Measurements from ENCODE around the gene BTG1.

BTG1 gene

GRCh38 chr12:92132288-92132687 is 13.4 kb downstream of the BTG1 start:
- DNase-seq, result no peak

- DNase-seq, result no peak
These were observed 14.6 kb downstream of the BTG1 start for GRCh38 chr12:92130999-92131398.

DNA sequence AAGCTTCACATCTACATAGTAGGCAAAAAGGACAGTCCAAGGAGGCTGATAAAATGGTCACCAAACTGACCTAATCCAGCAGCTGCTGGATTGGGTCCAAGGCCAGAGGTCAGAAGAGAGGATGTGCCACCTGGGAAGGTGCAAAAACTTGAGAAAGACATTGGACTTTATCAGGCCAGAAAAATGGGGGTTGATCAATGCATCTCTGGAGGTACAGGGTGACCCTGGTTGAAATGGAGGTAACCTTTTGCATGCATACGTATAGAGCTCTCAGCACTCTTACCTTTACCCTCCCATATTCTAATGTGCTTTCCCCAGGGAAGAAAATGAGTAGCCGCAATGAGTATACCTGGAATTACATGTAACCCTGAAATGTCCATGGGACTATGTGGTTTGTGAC is 16.0 kb downstream of the BTG1 start:
- no peak for DNase-seq

DNA sequence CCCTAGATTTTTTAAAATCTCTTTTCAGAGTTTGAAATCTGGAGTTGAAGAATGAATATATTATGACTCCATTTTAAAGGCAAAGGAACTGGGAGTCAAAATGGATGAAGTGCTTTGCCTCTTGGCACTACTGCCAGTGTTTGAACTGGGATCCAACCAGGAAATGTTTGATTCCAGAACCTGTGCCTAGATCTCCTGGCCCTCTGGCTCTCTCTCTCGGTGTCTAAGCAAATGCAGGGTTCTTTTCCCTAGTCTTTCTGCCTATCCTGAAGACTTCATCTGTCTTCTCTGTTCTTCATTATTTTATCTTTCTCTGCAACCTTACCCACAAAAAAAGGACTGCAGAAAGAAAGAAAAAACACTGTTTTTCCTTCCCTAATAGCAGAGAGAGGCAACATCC is 17.0 kb downstream of the BTG1 start:
- no peak for DNase-seq

GRCh38 chr12:92124689-92125029 is 21.0 kb downstream of the BTG1 start:
- DNase-seq, result no peak

DNA sequence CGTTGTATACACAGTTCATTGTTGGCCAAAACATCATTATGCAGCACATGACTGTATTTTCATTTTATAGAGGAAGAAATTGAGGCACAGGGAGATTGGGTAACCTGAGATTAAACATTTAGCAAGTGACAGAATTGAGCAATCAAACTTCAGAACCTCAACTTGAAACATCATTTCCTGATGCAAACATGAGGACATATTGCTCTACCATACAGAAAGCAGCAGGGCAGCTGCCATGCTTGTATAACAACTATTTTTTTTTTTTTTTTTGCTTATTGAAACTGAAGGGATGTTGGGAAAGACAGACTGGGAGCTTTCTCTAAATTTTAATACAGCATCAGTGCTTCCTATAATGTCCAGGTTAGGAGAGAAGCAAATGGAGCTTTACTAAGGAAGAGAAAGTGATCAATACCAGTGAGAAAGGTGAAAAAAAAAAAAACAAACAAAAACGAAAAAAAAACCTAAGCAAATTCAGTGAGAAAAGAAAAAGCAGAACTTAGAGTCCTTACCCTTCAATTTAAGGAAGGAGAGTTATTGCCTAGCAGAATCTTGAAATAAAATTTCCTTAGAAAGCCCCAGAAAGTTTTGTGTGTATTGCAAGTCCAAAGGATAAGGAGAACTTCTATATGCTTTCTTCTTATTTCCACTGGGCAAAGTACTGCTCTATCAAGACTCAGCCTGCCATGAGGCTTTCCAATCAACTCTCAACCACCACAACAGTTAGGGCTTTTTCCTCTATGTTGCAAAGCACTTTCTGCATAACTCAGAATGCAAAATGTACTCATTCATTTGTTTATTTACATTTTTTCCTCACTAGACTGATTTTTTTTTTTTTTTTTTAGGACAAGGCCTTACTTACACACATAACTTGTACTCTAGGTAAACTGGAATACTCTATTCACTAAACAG is 21.6 kb downstream of the BTG1 start:
- no peak for DNase-seq

- no peak for DNase-seq
These were observed 22.5 kb downstream of the BTG1 start for GRCh38 chr12:92122941-92123779.

DNA sequence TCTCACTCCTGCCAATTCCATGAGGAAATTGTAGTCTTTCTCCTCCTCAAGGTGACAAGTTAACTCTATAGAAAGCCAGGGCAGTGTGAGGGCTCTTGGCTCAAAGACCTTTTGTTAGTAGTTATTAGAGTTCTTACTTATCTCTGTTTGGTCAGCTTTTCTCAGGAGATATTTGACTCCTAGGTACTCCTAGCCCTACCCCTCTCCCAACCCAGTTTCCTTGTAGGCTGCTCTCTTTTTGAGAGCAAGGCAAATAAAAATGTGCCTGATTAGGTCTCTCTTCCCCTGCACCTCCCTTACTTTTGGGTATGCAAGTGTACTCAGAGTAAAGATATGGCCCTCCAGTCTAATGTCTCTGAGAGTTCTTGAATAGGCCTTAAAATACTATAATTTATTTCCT is 23.8 kb downstream of the BTG1 start:
- no peak for DNase-seq

GRCh38 chr12:92118826-92119536 is 26.7 kb downstream of the BTG1 start:
- DNase-seq, result no peak

DNA sequence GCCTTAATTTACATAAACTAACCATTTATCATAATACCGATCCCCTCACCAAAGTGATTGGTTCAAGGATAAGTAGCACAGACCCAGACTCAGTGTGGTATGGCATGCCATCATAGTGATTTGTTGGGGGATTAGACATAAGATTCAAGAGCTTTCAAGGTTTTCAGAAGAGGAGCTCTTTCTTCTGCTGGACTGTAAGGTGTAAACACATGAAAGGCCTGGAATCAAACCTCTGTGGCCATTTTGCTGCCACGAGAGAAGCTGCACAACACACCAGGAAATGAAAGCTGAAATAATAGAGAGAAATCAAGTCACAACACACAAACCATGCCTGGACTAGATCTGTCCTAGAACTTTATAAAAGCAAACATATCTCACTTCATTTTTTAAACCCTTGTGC is 30.8 kb downstream of the BTG1 start:
- DNase-seq, result no peak

DNA sequence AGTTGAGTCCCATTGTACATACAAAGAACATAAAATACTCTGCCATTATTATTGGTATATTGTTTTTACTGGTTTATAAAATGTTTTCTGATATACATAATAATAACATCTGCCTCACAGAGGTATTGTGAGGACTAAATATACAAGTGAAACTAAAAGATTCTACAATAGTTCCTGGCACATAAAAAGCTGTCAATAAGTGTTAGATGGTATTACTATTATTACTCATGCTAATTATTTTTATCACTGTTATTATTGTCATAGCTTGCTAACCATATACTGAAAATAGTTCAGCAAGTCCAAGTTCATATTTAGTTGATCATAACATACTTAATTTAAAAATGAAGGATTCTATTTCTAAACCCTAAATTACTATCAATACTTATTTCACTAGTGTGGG is 34.4 kb downstream of the BTG1 start:
- DNase-seq, result no peak

- no peak for DNase-seq
These were observed 35.5 kb downstream of the BTG1 start for GRCh38 chr12:92110083-92110640.

DNA sequence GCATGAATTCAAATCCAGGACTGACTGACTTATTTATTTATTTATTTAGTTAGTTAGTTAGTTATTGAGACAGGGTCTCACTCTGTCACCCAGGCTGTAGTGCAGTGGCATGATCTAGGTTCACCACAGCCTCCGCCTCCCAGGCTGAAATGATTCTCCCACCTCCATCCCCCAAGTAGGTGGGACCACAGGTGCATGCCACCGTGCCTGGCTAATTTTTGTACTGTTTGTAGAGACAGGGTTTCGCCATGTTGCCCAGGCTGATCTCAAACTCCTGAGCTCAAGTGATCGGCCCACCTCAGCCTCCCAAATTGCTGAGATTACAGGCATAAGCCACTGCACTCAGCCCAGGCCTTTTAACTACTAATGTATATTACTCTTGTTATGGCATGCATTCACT is 36.0 kb downstream of the BTG1 start:
- no peak for DNase-seq

DNA sequence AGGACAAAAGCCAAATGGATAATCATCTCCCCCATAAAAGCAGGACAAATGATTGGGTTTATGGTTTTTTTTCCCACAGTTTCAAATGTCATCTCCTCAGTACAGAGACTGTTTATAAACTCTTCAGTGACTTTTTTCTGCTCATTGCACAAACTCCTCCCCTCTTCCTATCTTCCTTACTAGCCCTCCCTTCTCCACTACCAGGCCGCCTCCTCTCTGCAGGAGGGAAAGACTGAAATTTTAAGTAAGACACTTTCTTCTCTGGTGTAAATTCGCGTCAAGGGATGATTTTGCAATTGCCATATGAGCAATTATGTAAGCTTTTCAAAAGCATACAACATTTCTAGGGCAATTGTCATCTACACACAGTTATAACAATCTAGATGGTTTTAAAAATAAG is 37.0 kb downstream of the BTG1 start:
- peak; percentile 86 for DNase-seq

DNA sequence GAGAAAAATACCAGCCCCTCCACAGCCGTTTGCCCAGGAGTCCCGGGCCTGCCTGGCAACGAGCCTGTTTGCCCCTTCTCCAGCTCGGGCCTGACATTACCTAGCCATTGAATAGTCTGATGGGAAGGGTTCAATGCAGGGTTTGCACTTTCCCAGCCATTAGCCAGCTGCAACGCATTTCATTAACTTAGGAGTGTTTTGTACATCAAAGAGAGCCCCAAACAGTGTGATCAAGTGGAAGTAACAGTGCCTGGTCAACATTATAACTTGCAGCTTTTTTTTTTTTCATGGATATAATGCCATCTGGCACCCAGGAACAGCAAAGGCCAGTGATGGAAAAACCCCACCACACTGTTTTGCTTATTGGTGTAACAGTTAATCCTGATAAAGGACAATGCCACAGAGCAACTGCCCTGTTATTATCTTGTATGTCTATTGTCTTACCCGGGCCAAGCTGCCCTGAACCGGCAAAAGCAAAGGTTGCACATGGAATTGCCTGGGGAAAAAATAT is 38.0 kb downstream of the BTG1 start:
- DNase-seq, result no peak

GRCh38 chr12:92107094-92107493 is 38.6 kb downstream of the BTG1 start:
- DNase-seq, result no peak

DNA sequence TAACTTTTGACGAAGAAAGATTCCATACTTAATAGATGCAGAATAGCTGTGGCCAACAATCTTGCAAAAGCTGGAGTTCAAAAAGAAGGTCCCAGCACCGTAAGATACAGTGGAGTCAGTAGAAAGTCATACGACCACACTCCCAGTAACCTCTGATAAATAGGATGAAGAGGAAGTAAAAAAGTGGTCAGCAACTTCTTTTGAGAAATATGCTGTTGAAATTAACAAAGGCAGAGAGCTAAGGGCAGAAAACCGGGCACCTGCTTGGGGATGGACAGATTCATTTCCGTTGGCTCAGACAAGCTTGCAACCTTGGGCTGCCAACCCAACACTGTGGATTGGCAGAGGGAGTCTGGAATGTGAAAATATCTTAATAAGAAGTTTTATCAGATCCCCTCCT is 40.0 kb downstream of the BTG1 start:
- no peak for DNase-seq

GRCh38 chr12:92105110-92105509 is 40.5 kb downstream of the BTG1 start:
- no peak for DNase-seq

GRCh38 chr12:92102606-92103005 is 43.0 kb downstream of the BTG1 start:
- no peak for DNase-seq

- DNase-seq, result no peak
These were observed 46.9 kb downstream of the BTG1 start for GRCh38 chr12:92098594-92099380.

DNA sequence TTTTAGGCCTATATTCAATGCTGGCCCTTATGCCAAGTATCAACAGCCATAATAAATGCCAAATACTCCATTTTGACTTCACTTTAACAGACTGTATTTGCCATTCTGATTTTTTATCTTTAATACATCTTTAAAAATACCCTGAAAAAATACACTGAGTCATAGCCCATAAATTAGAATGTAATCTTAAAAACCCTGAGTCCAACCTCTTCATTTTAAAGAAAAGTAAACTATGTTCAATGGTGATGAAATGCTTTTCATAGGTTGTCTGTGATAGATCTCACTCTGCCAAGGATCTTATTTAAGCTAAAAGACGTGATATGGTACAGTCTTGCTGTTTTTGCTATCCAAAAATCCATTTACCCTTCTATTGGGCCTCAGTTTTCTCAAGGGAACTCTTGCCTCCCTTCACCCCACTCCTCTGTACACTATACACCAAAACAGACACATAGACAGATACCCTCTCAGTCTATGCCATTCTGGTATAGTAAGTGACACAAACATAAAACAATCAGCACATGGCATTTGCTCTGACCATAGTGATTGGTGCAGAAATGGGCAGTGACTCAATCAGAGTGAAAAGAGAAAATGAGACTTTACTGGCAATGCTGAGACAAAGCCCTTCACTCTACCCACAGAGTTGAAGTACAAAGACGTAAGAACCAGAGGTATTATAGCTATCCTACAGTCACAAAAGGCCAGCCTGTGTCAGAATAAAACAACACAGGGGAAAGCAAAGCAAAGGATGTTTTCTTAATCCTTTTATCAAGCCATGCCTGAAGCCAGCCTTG is 49.1 kb downstream of the BTG1 start:
- DNase-seq, result no peak

All from fibroblast of skin of scalp (primary cell).